Measurements from ENCODE around the gene TMEM158.

TMEM158 gene

GRCh38 chr3:45226206-45226915 is at the start of gene TMEM158:
Gene TMEM158, minus strand, starts transcription at chr3:45226287. Its CDS starts 260 bp downstream, at chr3:45226027.
- Histone ChIP-seq H3K4me1 (ENCODE audit: control insufficient read depth, insufficient read depth, low read length) (peaks cover 2% of the 10 kb centered on the region), H3K27me3 (ENCODE audit: control insufficient read depth, insufficient read depth, low read length) (no peaks in the 10 kb centered on the region), H3K36me3 (ENCODE audit: control insufficient read depth, insufficient read depth, low read length) (no peaks in the 10 kb centered on the region), H3K4me3 (ENCODE audit: low read length) (peak within 1 kb of the TSS; percentile 74), H3K27ac (ENCODE audit: low read depth, low read length) (no peak within 1 kb of the TSS), H3K9ac (ENCODE audit: low read length) (no peak within 1 kb of the TSS)

- Histone ChIP-seq H3K27ac (ENCODE audit: low read depth, low read length) (no peak overlapping the region), H3K9ac (ENCODE audit: low read length) (no peak overlapping the region), H3K4me1 (ENCODE audit: control insufficient read depth, insufficient read depth, low read length) (no peaks in the 10 kb centered on the region), H3K27me3 (ENCODE audit: control insufficient read depth, insufficient read depth, low read length) (no peaks in the 10 kb centered on the region), H3K4me3 (ENCODE audit: low read length) (no peak overlapping the region), H3K36me3 (ENCODE audit: control insufficient read depth, insufficient read depth, low read length) (no peaks in the 10 kb centered on the region)
Observed at GRCh38 chr3:45275006-45275704, 49.1 kb upstream of the TMEM158 start.

- Histone ChIP-seq H3K27me3 (ENCODE audit: control insufficient read depth, insufficient read depth, low read length) (no peaks in the 10 kb centered on the region), H3K27ac (ENCODE audit: low read depth, low read length) (no peak overlapping the region), H3K9ac (ENCODE audit: low read length) (no peak overlapping the region), H3K36me3 (ENCODE audit: control insufficient read depth, insufficient read depth, low read length) (no peaks in the 10 kb centered on the region), H3K4me3 (ENCODE audit: low read length) (no peak overlapping the region), H3K4me1 (ENCODE audit: control insufficient read depth, insufficient read depth, low read length) (no peaks in the 10 kb centered on the region)
Observed at GRCh38 chr3:45273681-45274515, 47.8 kb upstream of the TMEM158 start.

DNA sequence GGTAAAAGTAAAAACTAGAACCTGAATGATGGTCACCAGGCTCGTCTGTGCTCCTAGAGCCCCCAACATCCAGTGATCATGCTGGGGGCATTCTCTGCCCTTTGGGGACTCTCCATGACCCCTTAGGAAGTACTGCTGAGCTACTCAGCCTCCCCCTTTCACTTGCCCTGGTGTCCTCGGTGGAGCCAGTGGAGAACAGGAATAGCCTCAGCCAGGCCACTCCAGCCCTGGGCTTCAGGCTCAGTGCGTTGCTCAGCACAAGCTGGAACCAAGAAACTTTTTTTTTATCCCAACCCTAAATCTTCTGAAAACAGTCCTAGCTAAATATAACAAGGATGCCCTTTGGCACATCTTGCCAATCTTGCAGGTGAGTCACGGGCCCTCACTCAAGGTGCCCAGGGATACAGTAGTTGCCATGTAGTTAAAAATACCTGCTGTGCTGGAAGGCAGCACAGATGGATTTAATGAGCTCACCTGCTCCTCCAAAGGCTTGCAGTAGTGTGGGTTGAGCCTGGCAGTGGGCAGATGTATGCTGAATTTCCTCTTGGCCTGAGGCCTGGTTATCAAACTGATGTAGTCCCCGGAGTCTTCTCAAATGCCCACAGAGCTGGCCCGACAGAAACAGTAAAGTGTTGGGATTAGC is 46.9 kb upstream of the TMEM158 start:
- no peak overlapping the region for H3K4me3 ChIP-seq (ENCODE audit: low read length)
- no peaks in the 10 kb centered on the region for H3K4me1 ChIP-seq (ENCODE audit: control insufficient read depth, insufficient read depth, low read length)
- H3K9ac ChIP-seq (ENCODE audit: low read length) = no peak overlapping the region
- H3K27ac ChIP-seq (ENCODE audit: low read depth, low read length) = no peak overlapping the region
- no peaks in the 10 kb centered on the region for H3K27me3 ChIP-seq (ENCODE audit: control insufficient read depth, insufficient read depth, low read length)
- no peaks in the 10 kb centered on the region for H3K36me3 ChIP-seq (ENCODE audit: control insufficient read depth, insufficient read depth, low read length)

DNA sequence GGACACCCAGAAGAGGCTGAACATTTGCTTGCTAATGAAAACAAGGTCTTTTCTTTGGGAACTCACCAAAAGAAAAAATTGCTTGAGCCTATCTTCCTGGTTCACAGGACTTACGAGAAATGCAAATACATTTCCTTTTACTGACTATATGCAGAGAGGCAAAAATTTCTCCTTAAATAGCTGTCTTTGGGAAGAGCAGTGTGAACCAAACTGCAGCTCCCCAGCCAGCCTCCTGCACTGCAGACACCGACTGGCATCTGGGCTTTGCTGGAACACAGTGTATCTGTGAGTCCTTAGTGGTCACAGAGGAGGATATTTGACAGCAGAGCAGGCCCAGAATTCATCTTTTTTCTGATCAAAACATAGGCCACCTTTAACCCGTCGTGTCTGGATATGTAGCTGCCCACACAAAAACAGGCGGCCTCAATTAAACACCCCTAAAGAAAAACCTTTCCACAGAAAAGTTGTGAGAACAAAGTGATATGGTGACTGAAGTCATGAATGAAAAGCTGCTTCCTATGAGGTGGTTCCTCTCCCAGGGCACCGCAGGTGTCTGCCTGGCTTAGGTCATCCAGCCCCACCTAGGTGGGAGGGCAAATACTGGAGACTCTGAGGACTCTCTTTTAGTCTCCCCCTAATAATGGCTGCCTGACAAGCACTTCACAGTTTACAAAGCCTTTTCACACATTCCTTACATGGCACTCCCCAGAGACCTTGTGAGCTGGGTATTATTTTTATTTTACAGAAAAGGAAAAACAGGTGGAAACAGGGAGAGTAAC is 46.1 kb upstream of the TMEM158 start:
- no peaks in the 10 kb centered on the region for H3K36me3 ChIP-seq (ENCODE audit: control insufficient read depth, insufficient read depth, low read length)
- no peaks in the 10 kb centered on the region for H3K27me3 ChIP-seq (ENCODE audit: control insufficient read depth, insufficient read depth, low read length)
- no peaks in the 10 kb centered on the region for H3K4me1 ChIP-seq (ENCODE audit: control insufficient read depth, insufficient read depth, low read length)
- H3K4me3 ChIP-seq (ENCODE audit: low read length) = no peak overlapping the region
- no peak overlapping the region for H3K27ac ChIP-seq (ENCODE audit: low read depth, low read length)
- no peak overlapping the region for H3K9ac ChIP-seq (ENCODE audit: low read length)

DNA sequence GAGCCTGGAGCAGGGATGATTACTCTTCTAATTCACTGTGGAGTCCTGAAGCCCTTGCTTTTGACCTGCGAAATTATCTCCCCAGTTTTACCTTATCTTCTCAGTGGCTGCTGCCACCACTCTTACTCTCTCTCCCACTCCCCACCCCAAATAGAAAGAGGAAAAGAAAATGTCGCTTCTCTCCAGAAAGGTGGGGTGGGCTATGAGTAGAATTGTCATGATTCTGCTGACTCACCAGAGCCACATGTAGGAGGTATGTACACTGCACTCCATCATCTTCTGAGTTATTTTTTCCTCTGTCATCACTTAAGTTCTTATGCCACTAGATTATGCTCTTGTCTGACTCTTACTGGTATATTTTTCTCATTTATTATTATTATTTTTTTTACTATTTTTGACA is 43.9 kb upstream of the TMEM158 start:
- Histone ChIP-seq H3K4me1 (ENCODE audit: control insufficient read depth, insufficient read depth, low read length) (no peaks in the 10 kb centered on the region), H3K27me3 (ENCODE audit: control insufficient read depth, insufficient read depth, low read length) (no peaks in the 10 kb centered on the region), H3K9ac (ENCODE audit: low read length) (no peak overlapping the region), H3K36me3 (ENCODE audit: control insufficient read depth, insufficient read depth, low read length) (no peaks in the 10 kb centered on the region), H3K4me3 (ENCODE audit: low read length) (no peak overlapping the region), H3K27ac (ENCODE audit: low read depth, low read length) (no peak overlapping the region)

DNA sequence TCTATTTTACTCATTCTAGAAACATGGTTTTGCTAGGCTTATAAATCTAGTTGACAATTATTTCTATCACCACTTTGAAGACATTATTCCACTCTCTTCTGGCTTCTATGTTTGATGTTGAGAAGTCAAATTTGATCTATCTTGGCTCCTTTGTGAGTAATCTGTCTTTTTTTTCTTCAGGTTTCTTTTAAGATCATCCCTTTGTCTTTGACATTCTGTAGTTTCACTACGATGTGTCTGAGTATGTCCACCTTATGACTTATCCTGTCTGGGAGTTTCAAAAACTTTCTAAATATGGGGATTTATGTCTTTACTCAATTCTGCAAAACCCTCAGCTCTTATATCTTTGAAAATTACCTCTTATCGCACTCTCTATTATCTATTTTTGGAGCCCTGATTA is 41.0 kb upstream of the TMEM158 start:
- H3K36me3 ChIP-seq (ENCODE audit: control insufficient read depth, insufficient read depth, low read length) = no peaks in the 10 kb centered on the region
- H3K27ac ChIP-seq (ENCODE audit: low read depth, low read length) = no peak overlapping the region
- no peaks in the 10 kb centered on the region for H3K27me3 ChIP-seq (ENCODE audit: control insufficient read depth, insufficient read depth, low read length)
- no peak overlapping the region for H3K4me3 ChIP-seq (ENCODE audit: low read length)
- no peak overlapping the region for H3K9ac ChIP-seq (ENCODE audit: low read length)
- no peaks in the 10 kb centered on the region for H3K4me1 ChIP-seq (ENCODE audit: control insufficient read depth, insufficient read depth, low read length)

GRCh38 chr3:45261333-45262110 is 35.4 kb upstream of the TMEM158 start:
- Histone ChIP-seq H3K27me3 (ENCODE audit: control insufficient read depth, insufficient read depth, low read length) (no peaks in the 10 kb centered on the region), H3K27ac (ENCODE audit: low read depth, low read length) (no peak overlapping the region), H3K4me3 (ENCODE audit: low read length) (no peak overlapping the region), H3K9ac (ENCODE audit: low read length) (no peak overlapping the region), H3K4me1 (ENCODE audit: control insufficient read depth, insufficient read depth, low read length) (no peaks in the 10 kb centered on the region), H3K36me3 (ENCODE audit: control insufficient read depth, insufficient read depth, low read length) (no peaks in the 10 kb centered on the region)

DNA sequence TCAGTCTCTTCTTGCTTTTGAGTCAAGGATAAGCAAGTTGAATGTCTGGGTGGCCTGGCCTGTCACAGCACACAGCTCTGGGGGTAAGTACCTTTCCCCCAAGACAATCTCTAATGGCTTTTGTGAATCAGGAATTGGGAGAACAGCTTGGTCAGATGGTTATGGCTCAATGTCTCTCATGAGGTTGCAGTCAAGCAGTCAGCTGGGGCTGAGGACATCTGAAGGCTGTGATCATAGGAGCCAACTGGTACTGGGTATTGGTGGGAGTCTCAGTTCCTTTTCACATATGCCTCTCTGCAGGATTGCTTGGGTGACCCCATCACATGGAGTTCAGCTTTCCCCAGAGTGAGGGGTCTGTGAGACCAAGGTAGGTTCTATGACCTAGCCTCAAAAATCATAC is 33.0 kb upstream of the TMEM158 start:
- H3K36me3 ChIP-seq (ENCODE audit: control insufficient read depth, insufficient read depth, low read length) = no peaks in the 10 kb centered on the region

GRCh38 chr3:45258317-45258716 is 32.2 kb upstream of the TMEM158 start:
- Histone ChIP-seq H3K9ac (ENCODE audit: low read length) (no peak overlapping the region), H3K4me1 (ENCODE audit: control insufficient read depth, insufficient read depth, low read length) (no peaks in the 10 kb centered on the region), H3K27me3 (ENCODE audit: control insufficient read depth, insufficient read depth, low read length) (no peaks in the 10 kb centered on the region), H3K27ac (ENCODE audit: low read depth, low read length) (no peak overlapping the region), H3K4me3 (ENCODE audit: low read length) (no peak overlapping the region), H3K36me3 (ENCODE audit: control insufficient read depth, insufficient read depth, low read length) (no peaks in the 10 kb centered on the region)

More for the DNA sequence above, 33.0 kb upstream of the TMEM158 start:
- H3K27ac ChIP-seq (ENCODE audit: low read depth, low read length) = no peak overlapping the region
- H3K9ac ChIP-seq (ENCODE audit: low read length) = no peak overlapping the region
- no peak overlapping the region for H3K4me3 ChIP-seq (ENCODE audit: low read length)
- H3K4me1 ChIP-seq (ENCODE audit: control insufficient read depth, insufficient read depth, low read length) = no peaks in the 10 kb centered on the region
- no peaks in the 10 kb centered on the region for H3K27me3 ChIP-seq (ENCODE audit: control insufficient read depth, insufficient read depth, low read length)

GRCh38 chr3:45253316-45253715 is 27.2 kb upstream of the TMEM158 start:
- no peaks in the 10 kb centered on the region for H3K36me3 ChIP-seq (ENCODE audit: control insufficient read depth, insufficient read depth, low read length)
- no peak overlapping the region for H3K27ac ChIP-seq (ENCODE audit: low read depth, low read length)
- H3K27me3 ChIP-seq (ENCODE audit: control insufficient read depth, insufficient read depth, low read length) = no peaks in the 10 kb centered on the region
- H3K4me1 ChIP-seq (ENCODE audit: control insufficient read depth, insufficient read depth, low read length) = no peaks in the 10 kb centered on the region
- no peak overlapping the region for H3K4me3 ChIP-seq (ENCODE audit: low read length)
- H3K9ac ChIP-seq (ENCODE audit: low read length) = no peak overlapping the region
